HG03354 (cell line): Measurements from ENCODE around the gene TBCE.
"Not testable (repeated sequence)": the region's sequence is repeated elsewhere in the genome, so short reads cannot be mapped to it uniquely, and the experiment has no call there.

Experiments used
- ATAC-seq: cut with Tn5 transposase; IDR thresholded peaks from one replicate; pipeline ENCODE4 v1.9.1; 2021; ENCODE audit warnings: mild to moderate bottlenecking; ENCODE audit not compliant: unreplicated experiment, poor library complexity, severe bottlenecking

TBCE gene

GRCh38 chr1:235351441-235351840, 15.8 kb upstream of the TBCE start:
- no peak for ATAC-seq

- no peak for ATAC-seq
These were observed 15.3 kb upstream of the TBCE start for GRCh38 chr1:235351898-235352297.

DNA sequence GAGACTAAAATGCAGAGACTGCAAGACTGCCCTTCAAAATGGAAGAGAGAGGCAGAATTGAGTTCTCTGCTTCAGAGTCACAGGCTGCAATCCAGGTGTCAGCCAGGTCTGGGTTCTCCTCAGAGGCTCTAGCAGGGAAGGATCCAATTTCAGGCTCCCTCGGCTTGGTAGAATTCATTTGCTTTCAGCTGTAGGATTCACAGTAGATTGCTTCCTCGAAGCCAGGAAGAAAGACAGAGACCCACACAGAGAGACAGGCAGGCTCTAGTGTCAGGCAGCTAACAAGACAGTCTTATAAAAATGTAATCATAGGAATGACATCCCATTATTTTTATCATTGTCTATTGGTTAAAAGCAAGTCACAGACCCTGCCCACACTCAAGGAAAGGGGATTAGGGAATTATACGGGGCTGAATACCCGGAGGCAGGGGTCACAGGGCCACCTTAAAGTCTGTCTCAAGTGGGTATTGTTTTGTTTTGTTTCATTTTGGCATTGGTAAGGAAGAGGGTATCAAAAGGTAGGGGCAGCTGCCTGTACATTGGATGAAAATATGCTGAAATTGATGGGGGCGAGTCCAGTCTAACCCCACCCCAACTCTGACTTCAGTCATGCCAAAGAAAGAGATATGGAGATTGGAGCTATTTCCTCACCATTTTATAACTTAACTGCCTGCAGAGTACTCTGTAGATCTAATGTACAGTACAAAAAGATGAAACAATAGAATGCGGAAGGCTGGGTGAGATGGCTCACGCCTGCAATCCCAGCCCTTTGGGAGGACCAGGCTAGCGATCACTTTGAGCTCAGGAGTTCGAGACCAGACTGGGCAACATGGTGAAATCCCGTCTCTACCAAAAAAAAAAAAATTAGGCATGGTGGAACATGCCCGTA, 9.5 kb upstream of the TBCE start:
- ATAC-seq, result no peak

GRCh38 chr1:235358899-235359298, 8.3 kb upstream of the TBCE start:
- no peak for ATAC-seq

DNA sequence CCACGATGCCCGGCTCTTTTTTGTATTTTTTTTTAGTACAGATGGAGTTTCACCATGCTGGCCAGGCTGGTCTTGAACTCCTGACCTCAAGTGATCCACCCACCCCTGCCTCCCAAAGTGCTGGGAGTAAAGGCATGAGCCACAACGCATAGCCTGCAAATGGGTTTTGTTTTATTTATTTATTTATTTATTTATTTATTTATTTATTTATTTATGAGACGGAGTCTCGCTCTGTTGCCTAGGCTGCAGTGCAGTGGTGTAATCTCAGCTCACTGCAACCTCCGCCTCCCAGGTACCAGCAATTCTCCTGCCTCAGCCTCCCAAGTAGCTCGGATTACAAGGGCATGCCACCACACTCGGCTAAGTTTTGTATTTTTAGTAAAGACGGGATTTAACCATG, 3.0 kb upstream of the TBCE start:
- ATAC-seq, result not testable (repeated sequence)

GRCh38 chr1:235366286-235366685, 941 bp upstream of the TBCE start:
- no peak for ATAC-seq

DNA sequence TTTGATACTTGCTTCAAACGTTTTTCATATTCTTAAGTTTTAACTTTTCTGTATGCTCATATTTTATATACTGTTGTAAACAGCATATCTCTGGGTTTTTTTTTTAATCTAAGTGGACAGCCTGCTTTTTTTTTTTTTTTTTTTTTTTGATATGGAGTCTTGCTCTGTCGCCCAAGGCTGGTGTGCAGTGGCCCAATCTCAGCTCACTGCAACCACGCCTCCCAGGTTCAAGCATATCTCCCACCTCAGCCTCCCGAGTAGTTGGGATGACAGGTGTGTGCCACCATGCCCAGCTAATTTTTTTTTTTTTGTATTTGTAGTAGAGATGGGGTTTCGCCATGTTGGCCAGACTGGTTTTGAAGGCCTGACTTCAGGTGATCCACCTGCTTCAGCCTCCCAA, 1.2 kb downstream of the TBCE start:
- ATAC-seq, result no peak

- ATAC-seq, result no peak
These were observed 2.6 kb downstream of the TBCE start for GRCh38 chr1:235369802-235370201.

DNA sequence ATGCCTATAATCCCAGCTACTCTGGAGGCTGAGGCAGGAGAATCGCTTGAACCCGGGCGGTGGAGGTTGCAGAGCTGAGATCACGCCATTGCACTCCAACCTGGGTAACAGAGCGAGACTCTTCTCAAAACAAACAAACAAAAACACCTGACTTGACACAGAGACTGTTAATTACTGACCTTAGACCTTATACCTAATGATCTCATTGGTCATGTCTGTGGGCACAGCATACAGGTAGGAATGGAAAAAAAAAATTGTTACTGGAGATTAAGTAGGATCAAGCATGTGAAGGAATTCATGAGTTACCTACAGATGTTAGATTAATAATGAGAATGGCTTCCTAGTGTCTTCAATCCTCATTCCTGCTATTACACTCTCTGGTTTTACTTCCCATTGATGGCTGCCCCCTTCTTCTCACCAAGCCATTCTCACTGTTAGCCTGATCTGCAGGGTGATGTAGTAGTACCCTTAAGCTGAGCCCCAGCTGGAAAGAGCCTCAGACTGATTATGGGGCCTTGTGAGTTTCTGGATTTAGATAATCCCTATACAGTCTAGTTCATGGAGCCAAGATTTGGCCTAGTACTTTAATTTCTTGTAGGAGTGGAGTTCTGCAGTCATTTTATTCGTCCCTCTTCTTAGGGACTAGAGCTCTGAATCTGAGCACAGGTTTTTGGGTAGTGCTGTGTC, 8.8 kb downstream of the TBCE start:
- ATAC-seq, result no peak

- ATAC-seq, result not testable (repeated sequence)
These were observed 11.0 kb downstream of the TBCE start for GRCh38 chr1:235378134-235378735.

DNA sequence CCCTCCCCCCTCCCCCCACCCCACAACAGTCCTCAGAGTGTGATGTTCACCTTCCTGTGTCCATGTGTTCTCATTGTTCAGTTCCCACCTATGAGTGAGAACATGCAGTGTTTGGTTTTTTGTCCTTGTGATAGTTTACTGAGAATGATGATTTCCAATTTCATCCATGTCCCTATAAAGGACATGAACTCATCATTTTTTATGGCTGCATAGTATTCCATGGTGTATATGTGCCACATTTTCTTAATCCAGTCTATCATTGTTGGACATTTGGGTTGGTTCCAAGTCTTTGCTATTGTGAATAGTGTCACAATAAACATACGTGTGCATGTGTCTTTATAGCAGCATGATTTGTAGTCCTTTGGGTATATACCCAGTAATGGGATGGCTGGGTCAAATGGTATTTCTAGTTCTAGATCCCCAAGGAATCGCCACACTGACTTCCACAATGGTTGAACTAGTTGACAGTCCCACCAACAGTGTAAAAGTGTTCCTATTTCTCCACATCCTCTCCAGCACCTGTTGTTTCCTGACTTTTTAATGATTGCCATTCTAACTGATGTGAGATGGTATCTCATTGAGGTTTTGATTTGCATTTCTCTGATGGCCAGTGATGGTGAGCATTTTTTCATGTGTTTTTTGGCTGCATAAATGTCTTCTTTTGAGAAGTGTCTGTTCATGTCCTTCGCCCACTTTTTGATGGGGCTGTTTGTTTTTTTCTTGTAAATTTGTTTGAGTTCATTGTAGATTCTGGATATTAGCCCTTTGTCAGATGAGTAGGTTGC, 14.9 kb downstream of the TBCE start:
- not testable (repeated sequence) for ATAC-seq

- not testable (repeated sequence) for ATAC-seq
These were observed 18.4 kb downstream of the TBCE start for GRCh38 chr1:235385633-235386032.

- no peak for ATAC-seq
These were observed 24.6 kb downstream of the TBCE start for GRCh38 chr1:235391874-235392273.

DNA sequence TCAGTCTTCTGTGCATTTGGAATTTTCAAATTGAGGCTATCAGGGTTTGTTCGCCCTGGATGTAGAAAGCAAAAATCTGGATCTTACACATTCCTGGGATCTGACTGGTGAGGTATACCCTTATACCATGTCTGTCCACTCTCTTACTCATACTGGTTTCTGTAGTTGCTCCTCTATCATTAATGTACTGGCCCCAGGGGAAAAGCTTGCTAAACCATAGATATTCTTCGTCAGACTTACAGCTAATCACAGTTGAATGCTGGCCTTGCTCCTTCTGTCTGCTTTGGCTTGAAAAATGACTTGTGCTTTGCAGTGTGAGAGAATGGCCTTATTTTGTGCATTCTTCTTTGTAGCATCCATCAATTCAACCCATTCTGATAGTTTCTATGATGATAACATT, 30.5 kb downstream of the TBCE start:
- ATAC-seq, result no peak

- no peak for ATAC-seq
These were observed 32.4 kb downstream of the TBCE start for GRCh38 chr1:235399661-235400060.

- no peak for ATAC-seq
These were observed 34.0 kb downstream of the TBCE start for GRCh38 chr1:235401251-235401650.

- no peak for ATAC-seq
These were observed 35.4 kb downstream of the TBCE start for GRCh38 chr1:235402457-235403200.

DNA sequence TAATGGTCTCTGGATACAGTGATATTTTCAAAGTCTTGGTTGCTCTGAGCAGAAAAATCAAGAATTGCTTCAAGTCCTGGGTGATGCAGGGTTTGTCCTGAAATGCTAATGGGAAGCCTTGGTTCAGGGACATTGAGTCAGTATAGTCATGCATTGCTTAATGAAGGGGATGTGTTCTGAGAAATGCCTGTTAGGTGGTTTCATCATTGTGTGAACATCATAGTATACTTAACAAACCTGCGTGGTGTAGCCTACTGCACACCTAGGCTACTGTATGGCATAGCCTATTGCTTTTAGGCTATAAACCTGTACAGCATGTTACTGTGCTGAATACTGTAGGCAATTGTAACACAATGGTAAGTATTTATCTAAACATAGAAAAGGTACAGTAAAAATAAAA, 36.4 kb downstream of the TBCE start:
- ATAC-seq, result no peak

GRCh38 chr1:235404190-235404589, 37.0 kb downstream of the TBCE start:
- ATAC-seq, result no peak
